DND-41 (cell line): ENCODE data around the gene ANKRD26.

Experiments
- ATAC-seq: fragments of 200-7000 bp; cut with Tn5 transposase; 3 replicates; pipeline ENCODE4 v1.9.1; 2021; ENCODE audit warnings: low read depth; ENCODE audit not compliant: insufficient read depth
- DNase-seq: peaks from one replicate; pipeline ENCODE4 v3.0.0-alpha.2; 2020
- H2AFZ ChIP-seq: 2 replicates; pipeline ENCODE4 v1.6.0; 2012; ENCODE audit warnings: low read depth, low read length
- H3K27ac ChIP-seq: 2 replicates; pipeline ENCODE4 v1.5.1; 2012; ENCODE audit warnings: low read length, inconsistent platforms
- H3K27me3 ChIP-seq: fragments of 200-600 bp; sonication (generic); 2 replicates; pipeline ENCODE4 v1.6.0; 2012; ENCODE audit warnings: low read length, mild to moderate bottlenecking, inconsistent platforms; ENCODE audit not compliant: insufficient read depth, poor library complexity
- H3K36me3 ChIP-seq: 2 replicates; pipeline ENCODE4 v1.5.1; 2012; ENCODE audit warnings: low read length, inconsistent platforms; ENCODE audit not compliant: insufficient read depth
- H3K4me1 ChIP-seq: 2 replicates; pipeline ENCODE4 v1.5.1; 2012; ENCODE audit warnings: mild to moderate bottlenecking, low read length; ENCODE audit not compliant: insufficient read depth
- H3K4me2 ChIP-seq: 2 replicates; pipeline ENCODE4 v1.6.0; 2012; ENCODE audit warnings: mild to moderate bottlenecking, moderate library complexity, low read length, inconsistent platforms; ENCODE audit not compliant: insufficient read depth
- H3K4me3 ChIP-seq, 2 experiments: fragments of 200-600 bp in 1 of 2; shearing (Covaris generic) in 1 of 2; 2 replicates each; pipeline ENCODE4 v1.5.1; 2012 to 2016; ENCODE audit warnings: inconsistent platforms in 2 of 2, low read length in 2 of 2, mild to moderate bottlenecking in 2 of 2, low read depth in 1 of 2, moderate library complexity in 1 of 2
- H3K79me2 ChIP-seq: 2 replicates; pipeline ENCODE4 v1.6.0; 2012; ENCODE audit warnings: low read length, inconsistent platforms; ENCODE audit not compliant: insufficient read depth
- H3K9ac ChIP-seq: 2 replicates; pipeline ENCODE4 v1.6.0; 2012; ENCODE audit warnings: low read depth, mild to moderate bottlenecking, inconsistent platforms, low read length, moderate library complexity
- H3K9me3 ChIP-seq: 2 replicates; pipeline ENCODE4 v1.5.1; 2012; ENCODE audit warnings: low read length, moderate library complexity, mild to moderate bottlenecking, inconsistent platforms; ENCODE audit not compliant: insufficient read depth, severe bottlenecking
- H4K20me1 ChIP-seq: 2 replicates; pipeline ENCODE4 v1.6.0; 2012; ENCODE audit warnings: low read length; ENCODE audit not compliant: insufficient read depth
- EZH2 ChIP-seq: IDR thresholded peaks from 3 replicates; pipeline ENCODE4 v1.6.1; 2012; ENCODE audit warnings: borderline replicate concordance, low read depth, mild to moderate bottlenecking, moderate library complexity, low read length, inconsistent platforms; ENCODE audit not compliant: severe bottlenecking
- TF ChIP-seq, protein P1 (sequence below): IDR thresholded peaks from 2 replicates; pipeline ENCODE4 v1.5.1; 2012; ENCODE audit warnings: borderline replicate concordance, low read length, moderate library complexity, mild to moderate bottlenecking; ENCODE audit not compliant: poor library complexity, severe bottlenecking; ENCODE audit errors: extremely low read depth

Gene ANKRD26

DNA sequence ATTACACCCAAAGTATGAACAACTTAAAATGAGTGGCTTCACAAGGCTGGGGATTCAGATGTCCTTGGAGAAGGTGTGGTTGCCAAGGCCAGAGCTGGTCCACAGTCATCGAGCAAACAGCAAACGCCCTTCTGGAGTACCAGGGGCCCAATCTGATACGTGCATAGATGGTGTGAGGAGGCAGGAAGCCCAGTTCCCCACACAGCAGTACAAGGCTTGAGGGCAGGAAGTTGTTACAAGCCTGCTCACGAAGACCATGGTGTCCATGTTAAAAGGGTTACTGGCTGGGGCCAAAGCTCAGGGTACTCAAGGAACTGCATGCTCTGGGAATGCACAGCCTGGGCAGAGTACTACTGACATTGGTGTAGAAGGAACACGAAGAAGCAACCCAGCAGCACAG, 4.6 kb upstream of the ANKRD26 start:
- no peaks in the 10 kb centered on the region for H3K27me3 ChIP-seq
- H3K4me1 ChIP-seq = peaks cover 13% of the 10 kb centered on the region
- no peak overlapping the region for H3K9ac ChIP-seq
- no peak overlapping the region for H2AFZ ChIP-seq
- H3K36me3 ChIP-seq = peaks cover 21% of the 10 kb centered on the region
- H3K79me2 ChIP-seq = 0 out of 2 replicates have a peak, but pooled peaks cover under 1% of the 10 kb centered on the region
- H3K4me2 ChIP-seq = no peak overlapping the region
- no peak for DNase-seq
- H3K9me3 ChIP-seq = no peaks in the 10 kb centered on the region
- TF ChIP-seq EZH2 = no peak
- TF ChIP-seq, protein P1, sequence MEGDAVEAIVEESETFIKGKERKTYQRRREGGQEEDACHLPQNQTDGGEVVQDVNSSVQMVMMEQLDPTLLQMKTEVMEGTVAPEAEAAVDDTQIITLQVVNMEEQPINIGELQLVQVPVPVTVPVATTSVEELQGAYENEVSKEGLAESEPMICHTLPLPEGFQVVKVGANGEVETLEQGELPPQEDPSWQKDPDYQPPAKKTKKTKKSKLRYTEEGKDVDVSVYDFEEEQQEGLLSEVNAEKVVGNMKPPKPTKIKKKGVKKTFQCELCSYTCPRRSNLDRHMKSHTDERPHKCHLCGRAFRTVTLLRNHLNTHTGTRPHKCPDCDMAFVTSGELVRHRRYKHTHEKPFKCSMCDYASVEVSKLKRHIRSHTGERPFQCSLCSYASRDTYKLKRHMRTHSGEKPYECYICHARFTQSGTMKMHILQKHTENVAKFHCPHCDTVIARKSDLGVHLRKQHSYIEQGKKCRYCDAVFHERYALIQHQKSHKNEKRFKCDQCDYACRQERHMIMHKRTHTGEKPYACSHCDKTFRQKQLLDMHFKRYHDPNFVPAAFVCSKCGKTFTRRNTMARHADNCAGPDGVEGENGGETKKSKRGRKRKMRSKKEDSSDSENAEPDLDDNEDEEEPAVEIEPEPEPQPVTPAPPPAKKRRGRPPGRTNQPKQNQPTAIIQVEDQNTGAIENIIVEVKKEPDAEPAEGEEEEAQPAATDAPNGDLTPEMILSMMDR = no peak
- H3K4me3 ChIP-seq = no peak overlapping the region
- peak overlapping the region; percentile 44; the same call in 1 of the 2 replicates for H3K27ac ChIP-seq
- ATAC-seq = no peak
- no peaks in the 10 kb centered on the region for H4K20me1 ChIP-seq

DNA sequence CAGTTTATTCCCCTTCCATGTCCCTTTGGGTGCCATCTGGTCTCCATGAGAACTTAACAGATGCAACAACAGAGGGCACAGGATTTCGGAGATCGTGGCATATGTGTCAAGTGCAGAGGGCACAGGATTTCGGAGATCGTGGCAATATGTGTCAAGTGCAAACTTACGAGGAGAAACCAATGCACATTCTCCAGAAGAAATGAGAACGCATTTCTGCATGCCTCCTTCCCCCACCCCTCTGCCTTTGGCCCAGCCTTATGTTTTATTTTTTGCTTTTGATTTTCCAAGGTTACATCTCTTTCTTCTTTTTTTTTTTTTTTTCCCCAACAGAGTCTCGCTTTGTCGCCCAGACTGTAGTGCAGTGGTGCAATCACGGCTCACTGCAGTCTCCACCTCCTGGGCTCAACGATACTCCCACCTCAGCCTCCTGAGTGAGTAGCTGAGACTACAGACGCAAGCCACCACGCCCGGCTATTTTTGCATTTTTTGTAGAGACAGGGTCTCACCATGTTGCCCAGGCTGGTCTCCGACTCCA, 586 bp upstream of the ANKRD26 start:
- Histone ChIP-seq H3K9ac (peak overlapping the region; percentile 67), H3K79me2 (peaks cover 17% of the 10 kb centered on the region), H3K9me3 (no peaks in the 10 kb centered on the region), H3K27me3 (no peaks in the 10 kb centered on the region), H3K4me1 (peaks cover 24% of the 10 kb centered on the region), H4K20me1 (no peaks in the 10 kb centered on the region), H3K27ac (peak overlapping the region; percentile 78), H3K4me3 (peak overlapping the region; percentile 54 to 79; a peak in 3 of 4 replicates), H3K4me2 (peak overlapping the region; percentile 70), H3K36me3 (peaks cover 4% of the 10 kb centered on the region; the same call in 1 of the 2 replicates), H2AFZ (peak overlapping the region; percentile 86)
- peak; percentile 12 for DNase-seq
- TF ChIP-seq EZH2 = no peak
- TF ChIP-seq, protein P1 = no peak
- no peak for ATAC-seq

DNA sequence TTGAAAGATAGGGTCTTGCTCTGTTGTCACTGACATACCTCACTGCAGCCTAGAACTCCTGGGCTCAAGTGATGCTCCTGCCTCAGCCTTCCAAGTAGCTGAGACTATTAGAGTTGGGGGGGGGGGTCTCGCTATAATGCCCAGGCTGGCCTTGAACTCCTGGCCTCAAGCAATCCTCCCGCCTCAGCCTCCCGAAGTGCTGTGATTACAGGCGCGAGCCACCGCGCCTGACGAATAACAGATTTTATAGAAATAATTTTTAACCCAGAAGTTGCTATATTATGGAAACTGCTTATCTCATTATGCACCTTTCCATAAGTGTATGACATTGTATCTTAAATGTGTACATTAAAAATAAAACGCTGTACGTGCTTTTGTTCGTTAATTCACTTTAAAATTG, 846 bp downstream of the ANKRD26 start:
- H2AFZ ChIP-seq = peak overlapping the region; percentile 86
- peak overlapping the region; percentile 70 for H3K4me2 ChIP-seq
- H3K4me3 ChIP-seq = peak overlapping the region; percentile 54 to 79
- no peaks in the 10 kb centered on the region for H3K36me3 ChIP-seq
- peaks cover 17% of the 10 kb centered on the region for H3K79me2 ChIP-seq
- no peaks in the 10 kb centered on the region for H4K20me1 ChIP-seq
- H3K9me3 ChIP-seq = no peaks in the 10 kb centered on the region
- no peak for TF ChIP-seq EZH2
- TF ChIP-seq, protein P1 = no peak
- H3K9ac ChIP-seq = peak overlapping the region; percentile 67
- ATAC-seq = no peak
- no peak for DNase-seq
- H3K27ac ChIP-seq = peak overlapping the region; percentile 78
- H3K4me1 ChIP-seq = peaks cover 24% of the 10 kb centered on the region
- H3K27me3 ChIP-seq = no peaks in the 10 kb centered on the region
